Lung (tissue), 12 donors: ENCODE results near the gene MTERF1. TPM values are rescaled to one million over a fixed set of nuclear protein-coding genes. Genes with fewer than 3 reads are reported as not detected.
"Not testable (repeated sequence)": the region's sequence is repeated elsewhere in the genome, so short reads cannot be mapped to it uniquely, and the experiment has no call there.

Source experiments
- ATAC-seq: fragments of 200-7000 bp; cut with Tn5 transposase; one replicate; pipeline ENCODE4 v1.9.1; 2020; ENCODE audit warnings: moderate number of reproducible peaks; ENCODE audit not compliant: insufficient read depth, low FRiP score
- DNase-seq, 3 donors: peaks; one replicate each; pipeline ENCODE4 v3.0.0-alpha.2; 2013 to 2017
- H3K27ac ChIP-seq, 2 donors: one replicate each; pipeline ENCODE4 v1.5.1; 2013; ENCODE audit warnings: mild to moderate bottlenecking in 2 of 2, moderate library complexity in 2 of 2, control low read depth in 1 of 2, inconsistent platforms in 1 of 2, low read depth in 1 of 2, low read length in 1 of 2
- H3K27me3 ChIP-seq, 3 donors: one replicate each; pipeline ENCODE4 v1.5.1; 2013; ENCODE audit warnings: low read length in 2 of 3; ENCODE audit not compliant: control insufficient read depth in 3 of 3, insufficient read depth in 3 of 3
- H3K36me3 ChIP-seq, 4 donors: one replicate each; pipeline ENCODE4 v1.5.1; 2013; ENCODE audit warnings: low read length in 4 of 4, mild to moderate bottlenecking in 1 of 4, moderate library complexity in 1 of 4; ENCODE audit not compliant: control insufficient read depth in 4 of 4, insufficient read depth in 4 of 4
- H3K4me1 ChIP-seq, 5 donors: one replicate each; pipeline ENCODE4 v1.5.1; 2013; ENCODE audit warnings: low read length in 5 of 5, mild to moderate bottlenecking in 2 of 5, moderate library complexity in 1 of 5; ENCODE audit not compliant: control insufficient read depth in 5 of 5, insufficient read depth in 5 of 5
- H3K4me3 ChIP-seq: one replicate; pipeline ENCODE4 v1.5.1; 2013; ENCODE audit warnings: mild to moderate bottlenecking, control low read depth, moderate library complexity
- H3K9ac ChIP-seq, 2 donors: one replicate each; pipeline ENCODE4 v1.5.1; 2013; ENCODE audit warnings: low read length in 2 of 2, control low read depth in 1 of 2; ENCODE audit not compliant: insufficient read depth in 1 of 2
- H3K9me3 ChIP-seq, 4 donors: one replicate each; pipeline ENCODE4 v1.5.1; 2013; ENCODE audit warnings: low read length in 3 of 4, mild to moderate bottlenecking in 1 of 4, moderate library complexity in 1 of 4; ENCODE audit not compliant: control insufficient read depth in 4 of 4, insufficient read depth in 3 of 4
- WGBS, 2 donors: extraction: QIAGEN DNeasy Blood & Tissue Kit; methylation state at CpG; one replicate each; pipeline ENCODE4 v1.1.7; 2013; 5-methylcytosine and 5-hydroxymethylcytosine counted together
- polyA plus RNA-seq, 2 donors: library from polyadenylated mRNA; stranded (reverse); fragments of 200-250 nt; gene quantifications; one replicate each; pipeline ENCODE4 v1.2.1, GENCODE V29; 2013
- total RNA-seq, 2 donors: library from RNA; depleted of rRNA in 1 of 2; stranded (reverse); fragments of >200 nt in 1 of 2; gene quantifications; one replicate each; pipeline ENCODE4 v1.2.1, GENCODE V29; 2014 to 2021
- TF ChIP-seq, protein P1 (sequence below): IDR thresholded peaks from 2 replicates; pipeline ENCODE4 v1.5.1; 2012; ENCODE audit warnings: mild to moderate bottlenecking; ENCODE audit errors: control extremely low read depth, extremely low read depth
- donor health status: control.
- donor health status: control.
- donor health status: Bipolar disorder and iron deficiency.
- donor health status: healthy.
- donor health status: DM: yes; HTN: yes; CAD: no.

Gene MTERF1
- total and polyA plus RNA-seq, 4 donors = 5.5 to 19.3 (median 9.4) TPM

DNA sequence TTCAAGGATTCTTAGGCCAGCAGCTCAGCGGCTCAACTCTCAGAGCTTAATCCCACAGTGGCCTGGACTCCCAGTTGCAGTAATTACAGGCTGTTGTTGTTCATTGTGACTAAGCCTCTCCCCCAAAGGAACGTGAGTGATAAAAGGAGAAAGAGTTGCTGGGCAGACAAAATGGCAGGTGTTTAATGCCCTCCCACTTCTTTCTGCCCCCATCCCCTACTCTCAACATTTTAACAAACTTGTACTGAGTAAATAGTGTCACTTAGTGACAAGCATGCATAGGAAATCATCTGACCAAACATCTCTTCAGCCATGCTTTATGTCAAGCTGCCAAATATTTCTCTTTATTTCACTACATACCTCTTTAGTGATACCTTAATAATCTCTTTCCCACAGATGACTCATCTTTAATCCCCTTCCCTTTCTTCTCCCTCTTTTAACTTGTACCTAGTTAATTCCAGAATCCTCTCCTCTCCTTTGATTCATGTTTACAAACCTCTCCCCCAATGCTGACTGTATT, 12.4 kb upstream of the MTERF1 start:
- TF ChIP-seq, protein P1, sequence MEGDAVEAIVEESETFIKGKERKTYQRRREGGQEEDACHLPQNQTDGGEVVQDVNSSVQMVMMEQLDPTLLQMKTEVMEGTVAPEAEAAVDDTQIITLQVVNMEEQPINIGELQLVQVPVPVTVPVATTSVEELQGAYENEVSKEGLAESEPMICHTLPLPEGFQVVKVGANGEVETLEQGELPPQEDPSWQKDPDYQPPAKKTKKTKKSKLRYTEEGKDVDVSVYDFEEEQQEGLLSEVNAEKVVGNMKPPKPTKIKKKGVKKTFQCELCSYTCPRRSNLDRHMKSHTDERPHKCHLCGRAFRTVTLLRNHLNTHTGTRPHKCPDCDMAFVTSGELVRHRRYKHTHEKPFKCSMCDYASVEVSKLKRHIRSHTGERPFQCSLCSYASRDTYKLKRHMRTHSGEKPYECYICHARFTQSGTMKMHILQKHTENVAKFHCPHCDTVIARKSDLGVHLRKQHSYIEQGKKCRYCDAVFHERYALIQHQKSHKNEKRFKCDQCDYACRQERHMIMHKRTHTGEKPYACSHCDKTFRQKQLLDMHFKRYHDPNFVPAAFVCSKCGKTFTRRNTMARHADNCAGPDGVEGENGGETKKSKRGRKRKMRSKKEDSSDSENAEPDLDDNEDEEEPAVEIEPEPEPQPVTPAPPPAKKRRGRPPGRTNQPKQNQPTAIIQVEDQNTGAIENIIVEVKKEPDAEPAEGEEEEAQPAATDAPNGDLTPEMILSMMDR = no peak
- Histone ChIP-seq H3K9me3 (no peaks in the 10 kb centered on the region), H3K9ac (no peak overlapping the region), H3K36me3 (no peaks in the 10 kb centered on the region), H3K27ac (no peak overlapping the region), H3K4me1 (peaks cover 0 to 8% (median 0%) of the 10 kb centered on the region in 5 donors), H3K4me3 (no peak overlapping the region), H3K27me3 (no peaks in the 10 kb centered on the region)
- DNase-seq (no peak), ATAC-seq (no peak)
- WGBS, 2 donors = 84% methylated on average over 2 of the region's 2 CpGs

DNA sequence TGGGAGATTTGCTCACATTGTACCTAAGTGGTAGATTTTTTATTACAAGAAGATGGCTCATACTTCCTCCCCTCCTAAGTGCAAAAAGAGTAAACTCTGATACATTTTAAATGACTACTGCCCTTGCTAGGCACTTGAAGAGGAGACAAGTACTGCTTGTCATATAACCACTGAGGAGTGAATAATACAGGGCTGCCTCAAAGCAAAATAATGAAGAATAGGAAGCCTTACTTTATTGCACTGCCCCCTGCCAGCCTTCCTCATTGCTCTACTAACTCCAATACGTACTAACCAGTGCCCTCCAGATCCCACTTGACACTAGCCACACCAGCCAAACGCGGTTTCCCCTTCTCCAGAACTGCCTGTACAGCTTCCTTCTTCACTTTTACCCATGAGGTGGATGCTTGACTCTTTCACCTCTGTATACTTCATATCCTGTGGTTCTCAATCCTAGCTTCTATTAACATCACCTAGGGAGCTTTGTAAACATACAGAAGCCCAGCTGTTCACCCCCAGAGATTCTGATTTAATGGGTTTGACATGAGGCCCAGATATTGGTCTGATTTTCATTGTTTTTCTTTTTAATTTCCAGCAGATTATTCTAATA, 11.7 kb upstream of the MTERF1 start:
- H3K27me3 ChIP-seq = no peaks in the 10 kb centered on the region
- no peak overlapping the region for H3K4me3 ChIP-seq
- H3K4me1 ChIP-seq = peaks cover 0 to 8% (median 0%) of the 10 kb centered on the region in 5 donors
- 48 to 68% methylated on average over 3 of the region's 3 CpGs for WGBS, 2 donors
- H3K9me3 ChIP-seq = no peaks in the 10 kb centered on the region
- H3K36me3 ChIP-seq = no peaks in the 10 kb centered on the region
- DNase-seq = no peak
- TF ChIP-seq, protein P1 = no peak
- H3K27ac ChIP-seq = no peak overlapping the region
- H3K9ac ChIP-seq = no peak overlapping the region
- ATAC-seq = peak; percentile 47

DNA sequence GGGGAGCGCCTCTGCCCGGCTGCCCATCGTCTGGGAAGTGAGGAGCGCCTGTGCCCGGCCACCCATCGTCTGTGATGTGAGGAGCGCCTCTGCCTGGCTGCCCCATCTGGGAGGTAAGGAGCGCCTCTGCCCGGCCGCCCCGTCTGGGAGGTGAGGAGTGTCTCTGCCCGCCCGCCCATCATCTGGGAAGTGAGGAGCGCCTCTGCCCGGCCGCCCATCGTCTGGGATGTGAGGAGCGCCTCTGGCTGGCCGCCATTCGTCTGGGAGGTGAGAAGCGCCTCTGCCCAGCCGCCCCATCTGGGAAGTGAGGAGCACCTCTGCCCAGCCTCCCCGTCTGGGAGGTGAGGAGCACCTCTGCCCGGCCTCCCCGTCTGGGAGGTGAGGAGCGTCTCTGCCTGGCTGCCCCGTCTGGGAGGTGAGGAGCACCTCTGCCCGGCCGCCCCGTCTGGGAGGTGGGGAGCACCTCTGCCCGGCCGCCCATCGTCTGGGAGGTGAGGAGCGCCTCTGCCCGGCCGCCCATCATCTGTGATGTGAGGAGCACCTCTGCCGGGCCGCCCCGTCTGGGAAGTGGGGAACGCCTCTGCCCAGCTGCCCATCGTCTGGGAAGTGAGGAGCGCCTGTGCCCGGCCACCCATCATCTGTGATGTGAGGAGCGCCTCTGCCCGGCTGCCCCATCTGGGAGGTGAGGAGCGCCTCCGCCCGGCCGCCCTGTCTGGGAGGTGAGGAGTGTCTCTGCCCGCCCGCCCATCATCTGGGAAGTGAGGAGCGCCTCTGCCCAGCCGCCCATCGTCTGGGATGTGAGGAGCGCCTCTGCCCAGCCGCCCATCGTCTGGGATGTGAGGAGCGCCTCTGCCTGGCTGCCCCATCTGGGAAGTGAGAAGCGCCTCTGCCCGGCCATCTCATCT, 8.0 kb upstream of the MTERF1 start:
- H3K9ac ChIP-seq, H3K9me3 ChIP-seq, H3K36me3 ChIP-seq, H3K27ac ChIP-seq, ATAC-seq, DNase-seq, H3K4me1 ChIP-seq, H3K27me3 ChIP-seq, H3K4me3 ChIP-seq: not testable (repeated sequence)
- 96 to 98% methylated on average over 59 to 60 of the region's 60 CpGs for WGBS, 2 donors

DNA sequence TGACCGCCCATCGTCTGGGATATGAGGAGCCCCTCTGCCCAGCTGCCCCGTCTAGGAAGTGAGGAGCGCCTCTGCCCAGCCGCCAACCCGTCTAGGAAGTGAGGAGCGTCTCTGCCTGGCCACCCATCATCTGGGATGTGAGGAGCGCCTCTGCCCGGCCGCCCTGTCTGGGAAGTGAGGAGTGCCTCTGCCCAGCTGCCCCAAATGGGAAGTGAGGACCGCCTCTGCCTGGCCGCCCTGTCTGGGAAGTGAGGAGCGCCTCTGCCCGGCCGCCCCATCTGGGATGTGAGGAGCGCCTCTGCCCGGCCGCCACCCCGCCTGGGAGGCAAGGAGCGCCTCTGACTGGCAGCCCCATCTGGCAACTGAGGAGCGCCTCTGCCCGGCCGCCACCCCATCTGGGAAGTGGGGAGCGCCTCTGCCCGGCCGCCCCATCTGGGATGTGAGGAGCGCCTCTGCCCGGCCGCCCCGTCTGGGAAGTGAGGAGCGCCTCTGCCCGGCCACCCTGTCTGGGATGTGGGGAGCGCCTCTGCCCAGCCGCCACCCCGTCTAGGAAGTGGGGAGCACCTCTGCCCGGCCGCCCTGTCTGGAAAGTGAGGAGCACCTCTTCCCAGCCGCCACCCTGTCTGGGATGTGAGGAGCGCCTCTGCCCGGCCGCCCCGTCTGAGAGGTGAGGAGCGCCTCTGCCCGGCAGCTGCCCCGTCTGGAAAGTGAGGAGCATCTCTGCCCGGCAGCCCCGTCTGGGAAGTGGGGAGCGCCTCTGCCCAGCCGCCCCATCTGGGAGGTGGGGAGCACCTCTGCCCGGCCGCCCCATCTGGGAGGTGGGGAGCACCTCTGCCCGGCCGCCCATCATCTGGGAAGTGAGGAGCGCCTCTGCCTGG, 7.1 kb upstream of the MTERF1 start:
- not testable (repeated sequence) for DNase-seq, H3K9ac ChIP-seq
- WGBS, 2 donors = 95 to 97% methylated on average over 52 to 54 of the region's 54 CpGs

More for the DNA sequence above, 7.1 kb upstream of the MTERF1 start:
- ATAC-seq, H3K9me3 ChIP-seq, H3K36me3 ChIP-seq, H3K27ac ChIP-seq, H3K4me3 ChIP-seq, H3K4me1 ChIP-seq, H3K27me3 ChIP-seq: not testable (repeated sequence)
